ENCODE data around the gene NPRL2. TPM values are rescaled to one million over a fixed set of nuclear protein-coding genes. Genes with fewer than 3 reads are reported as not detected.
A peak's percentile ranks its signal among the peaks of the same experiment; 100 is the strongest.

NPRL2 gene
- total RNA-seq, 1 experiment from 2014 or later = 26.0 TPM

DNA sequence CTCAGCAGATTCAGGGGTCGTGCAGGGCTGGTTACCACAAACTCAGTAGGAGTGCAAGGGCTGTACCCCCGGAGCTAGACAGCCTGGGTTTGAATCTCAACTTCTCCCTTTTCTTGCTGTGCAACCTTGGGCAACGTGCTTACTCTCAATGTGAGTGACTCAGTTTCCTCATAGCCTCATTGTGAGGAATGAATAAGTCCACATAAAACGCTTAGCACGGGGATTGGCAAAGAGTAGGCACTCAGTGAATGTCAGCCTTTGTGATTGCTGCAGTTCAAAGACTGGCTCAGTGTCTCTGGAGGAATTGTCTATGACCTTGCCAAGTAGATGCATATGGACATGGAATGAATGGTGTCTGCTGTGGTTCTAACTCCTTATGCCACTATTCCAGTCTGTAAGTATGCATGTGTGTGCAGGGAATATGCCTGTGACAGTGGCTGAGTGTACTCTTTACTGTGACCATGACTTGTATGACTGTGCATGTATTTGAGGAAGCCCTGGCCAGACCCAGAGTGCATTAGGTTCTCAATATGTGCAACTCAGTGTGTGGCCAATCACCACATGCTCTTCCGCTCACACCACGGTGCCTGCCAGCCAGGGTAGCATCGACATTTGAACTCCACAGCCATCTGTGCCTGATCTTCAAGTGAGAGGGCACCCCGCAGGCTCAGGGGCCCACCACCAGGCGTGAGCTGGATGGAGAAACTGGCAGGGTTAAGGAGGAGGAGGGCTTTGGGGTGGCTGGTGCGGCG lies 50.5 kb downstream of the NPRL2 start:
- DNase-seq (ENCODE audit: low read depth) = no peak
- in situ Hi-C loops (cut with HindIII; ENCODE audit: low pct_unique_long_range_greater_than_20kb, low sequenced_read_pairs) = no loop called here

DNA sequence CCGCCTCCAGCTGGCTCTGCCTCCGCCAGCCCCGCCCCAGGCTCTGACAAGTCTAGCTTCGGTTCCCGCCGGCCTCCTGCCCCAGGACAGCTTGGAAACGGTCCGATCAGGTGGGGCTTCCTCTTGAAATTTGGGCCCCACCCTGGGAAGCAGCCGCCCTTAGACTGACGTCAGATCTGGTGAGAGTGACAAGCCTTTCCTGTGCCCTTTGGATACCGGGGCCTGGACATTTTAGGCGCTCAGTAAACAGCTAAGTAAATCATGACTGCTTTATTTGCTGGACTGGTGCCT lies 51.0 kb downstream of the NPRL2 start:
- in situ Hi-C loops (cut with HindIII; ENCODE audit: low pct_unique_long_range_greater_than_20kb, low sequenced_read_pairs) = no loop called here
- DNase-seq (ENCODE audit: low read depth) = no peak

DNA sequence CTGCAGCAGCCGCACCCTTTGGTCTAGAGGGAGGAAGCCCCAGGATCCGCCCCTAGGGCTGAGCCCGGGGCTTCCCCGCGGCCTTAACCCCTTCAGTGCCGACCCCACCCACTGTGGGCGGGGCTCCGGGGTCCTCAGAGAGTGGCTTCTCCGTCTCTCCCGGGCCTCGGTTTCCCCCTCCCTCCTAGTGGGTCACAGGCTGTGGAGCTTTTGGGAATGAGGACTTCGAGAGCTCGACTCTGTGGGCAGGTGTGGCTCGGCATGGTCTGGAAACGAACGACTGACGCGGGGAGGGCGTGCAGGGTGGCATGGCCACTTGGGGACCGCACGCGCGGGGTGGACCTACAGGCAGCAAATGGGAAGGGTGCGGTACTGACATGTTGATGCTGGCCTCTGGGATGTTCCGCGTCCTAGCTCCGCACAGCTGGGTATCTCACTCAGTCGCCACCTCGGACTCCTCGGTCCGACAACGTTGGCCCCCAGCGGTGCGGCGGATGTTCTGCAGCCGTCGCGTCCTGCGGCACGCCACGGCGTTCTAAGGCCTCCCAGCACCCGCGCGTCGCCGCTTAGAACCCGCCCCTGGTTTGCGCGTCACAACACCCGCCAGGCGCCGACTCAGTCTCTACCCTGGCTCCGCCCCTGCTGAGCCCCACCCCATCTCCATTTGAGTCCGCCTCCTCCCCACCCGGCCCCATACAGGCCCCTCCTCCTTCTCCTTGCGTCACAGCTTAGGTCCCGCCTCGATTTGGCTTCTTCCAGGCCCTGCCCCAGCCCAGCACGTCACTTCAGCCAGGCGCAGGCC lies 51.5 kb downstream of the NPRL2 start, which contains the start of the genes HYAL3 and NAA80:
Gene HYAL3 (minus strand): TSS at position 570 of the 802 bp plus-strand sequence. CDS start 3,803 bp downstream, outside the sequence.
Gene NAA80 (minus strand): TSS at position 570 of the 802 bp plus-strand sequence. CDS start 1,942 bp downstream, outside the sequence.
- in situ Hi-C loops (cut with HindIII; ENCODE audit: low pct_unique_long_range_greater_than_20kb, low sequenced_read_pairs) = no loop called here
- DNase-seq (ENCODE audit: low read depth) = peak; percentile 94

DNA sequence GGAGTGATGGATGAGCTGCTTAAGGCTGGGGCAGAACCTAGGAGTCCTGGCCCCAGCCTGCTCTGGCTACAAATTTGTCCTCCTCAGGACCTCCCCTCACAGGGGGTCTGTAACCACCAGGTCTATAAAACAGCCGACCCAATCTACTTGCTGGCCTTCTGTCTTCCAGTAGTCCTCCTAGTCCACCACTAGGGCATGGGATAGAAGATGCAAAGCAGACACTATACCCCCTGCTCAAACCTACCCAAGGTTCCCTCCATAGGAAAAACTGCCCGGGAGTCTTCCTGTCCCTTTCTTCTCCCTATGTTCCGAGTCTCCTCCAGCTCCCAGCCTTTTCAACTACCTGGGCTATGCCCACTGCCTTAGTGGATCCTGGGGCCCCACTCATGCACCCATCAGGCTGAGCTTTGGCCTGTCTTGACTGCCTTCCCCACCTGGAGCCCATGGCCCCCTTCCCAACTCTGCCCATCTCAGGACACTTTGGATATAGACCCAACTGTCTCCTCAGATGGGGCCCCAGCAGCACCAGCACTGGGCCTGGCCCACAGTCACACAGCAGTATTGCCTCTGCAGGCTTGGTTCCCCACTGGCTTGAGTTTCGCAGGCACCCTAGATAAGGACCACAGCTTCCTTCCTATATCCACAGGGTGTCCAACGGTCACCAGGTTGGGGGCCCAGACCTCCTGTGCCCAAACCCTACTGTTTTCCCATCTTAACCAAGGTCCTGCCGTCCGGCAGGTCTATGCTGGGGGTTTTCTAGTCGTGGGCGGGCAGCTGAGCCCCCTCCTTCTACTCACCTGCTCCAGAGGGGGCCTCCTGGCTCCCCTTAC lies 52.5 kb downstream of the NPRL2 start:
- in situ Hi-C loops (cut with HindIII; ENCODE audit: low pct_unique_long_range_greater_than_20kb, low sequenced_read_pairs) = no loop called here
- no peak for DNase-seq (ENCODE audit: low read depth)

DNA sequence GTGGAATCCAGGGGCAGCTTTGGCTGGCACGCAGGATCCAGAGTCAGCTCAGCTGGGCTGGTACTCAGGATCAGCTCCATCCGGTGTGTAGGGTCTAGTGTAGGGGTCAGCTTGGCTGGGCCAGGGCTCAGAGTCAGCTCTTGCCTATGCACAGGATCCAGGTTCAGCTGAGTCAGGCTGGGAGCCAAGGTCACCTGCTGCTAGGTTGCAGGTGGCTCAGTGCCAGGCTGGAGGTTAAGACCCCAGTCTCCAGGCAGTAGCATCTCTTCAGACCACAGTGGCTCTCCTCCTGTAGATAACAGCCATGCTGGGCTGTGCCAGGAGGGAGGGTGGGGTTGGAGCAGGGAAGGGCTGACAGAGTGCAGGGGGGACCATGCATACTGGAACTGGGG lies 53.2 kb downstream of the NPRL2 start:
- DNase-seq (ENCODE audit: low read depth) = no peak
- in situ Hi-C loops (cut with HindIII; ENCODE audit: low pct_unique_long_range_greater_than_20kb, low sequenced_read_pairs) = no loop called here

Other genes with a start within 250 kb of the NPRL2 start
- gene SEMA3F, start 195.5 kb downstream of the NPRL2 start, total RNA-seq (2014; rRNA removed; shearing (Covaris generic); ENCODE audit: low replicate concordance) = 33.5 and 36.1 TPM in 2 replicates
- not detected in 2 replicates for gene GNAT1, start 159.2 kb downstream of the NPRL2 start, total RNA-seq (2014; rRNA removed; shearing (Covaris generic); ENCODE audit: low replicate concordance)
- not detected in 2 replicates for gene SLC38A3, start 145.5 kb downstream of the NPRL2 start, total RNA-seq (2014; rRNA removed; shearing (Covaris generic); ENCODE audit: low replicate concordance)
- gene GNAI2, start 114.6 kb downstream of the NPRL2 start, total RNA-seq (2014; rRNA removed; shearing (Covaris generic); ENCODE audit: low replicate concordance) = 100 and 121 TPM in 2 replicates
- gene SEMA3B, start 81.6 kb downstream of the NPRL2 start, total RNA-seq (2014; rRNA removed; shearing (Covaris generic); ENCODE audit: low replicate concordance) = 99.9 and 105 TPM in 2 replicates
- gene LSMEM2, start 71.7 kb downstream of the NPRL2 start, total RNA-seq (2014; rRNA removed; shearing (Covaris generic); ENCODE audit: low replicate concordance) = not detected in 2 replicates
- 69.5 and 114 TPM in 2 replicates for gene IFRD2, start 58.3 kb downstream of the NPRL2 start, total RNA-seq (2014; rRNA removed; shearing (Covaris generic); ENCODE audit: low replicate concordance)
- gene HYAL3, start 51.4 kb downstream of the NPRL2 start, total RNA-seq (2014; rRNA removed; shearing (Covaris generic); ENCODE audit: low replicate concordance) = 2.8 and 3.1 TPM in 2 replicates
- gene NAA80, start 51.4 kb downstream of the NPRL2 start, total RNA-seq (2014; rRNA removed; shearing (Covaris generic); ENCODE audit: low replicate concordance) = 8.3 and 12.7 TPM in 2 replicates
- 1.2 TPM in 1 of 2 replicates, not detected in the other for gene HYAL1, start 47.2 kb downstream of the NPRL2 start, total RNA-seq (2014; rRNA removed; shearing (Covaris generic); ENCODE audit: low replicate concordance)
- 61.4 and 92.2 TPM in 2 replicates for gene HYAL2, start 28.0 kb downstream of the NPRL2 start, total RNA-seq (2014; rRNA removed; shearing (Covaris generic); ENCODE audit: low replicate concordance)
- gene TUSC2, start 22.6 kb downstream of the NPRL2 start, total RNA-seq (2014; rRNA removed; shearing (Covaris generic); ENCODE audit: low replicate concordance) = 13.7 and 19.0 TPM in 2 replicates
- 37.1 and 38.8 TPM in 2 replicates for gene RASSF1, start 9.9 kb downstream of the NPRL2 start, total RNA-seq (2014; rRNA removed; shearing (Covaris generic); ENCODE audit: low replicate concordance)
- gene ZMYND10, start 5.0 kb downstream of the NPRL2 start, total RNA-seq (2014; rRNA removed; shearing (Covaris generic); ENCODE audit: low replicate concordance) = 3.3 and 10.8 TPM in 2 replicates
- 21.7 and 42.8 TPM in 2 replicates for gene CYB561D2, start 87 bp upstream of the NPRL2 start, total RNA-seq (2014; rRNA removed; shearing (Covaris generic); ENCODE audit: low replicate concordance)
- 33.9 and 59.0 TPM in 2 replicates for gene TMEM115, start 8.7 kb upstream of the NPRL2 start, total RNA-seq (2014; rRNA removed; shearing (Covaris generic); ENCODE audit: low replicate concordance)
- 0.03 TPM in 2 replicates for gene CACNA2D2, start 152.9 kb upstream of the NPRL2 start, total RNA-seq (2014; rRNA removed; shearing (Covaris generic); ENCODE audit: low replicate concordance)
- 3.8 and 7.1 TPM in 2 replicates for gene C3orf18, start 217.0 kb upstream of the NPRL2 start, total RNA-seq (2014; rRNA removed; shearing (Covaris generic); ENCODE audit: low replicate concordance)
- 13.2 and 25.6 TPM in 2 replicates for gene HEMK1, start 218.7 kb upstream of the NPRL2 start, total RNA-seq (2014; rRNA removed; shearing (Covaris generic); ENCODE audit: low replicate concordance)

Measured in Caki2 (cell line).